NCI-H345 (cell line): ENCODE measurements around the gene SCG3.

Experiments
- DNase-seq: peaks from one replicate; lab custom pipeline; 2025; lab: John Stamatoyannopoulos, UW

The SCG3 gene

GRCh38 chr15:51727141-51727897 lies 46.0 kb downstream of the SCG3 start:
- DNase-seq: no peak

GRCh38 chr15:51731549-51732267 lies 50.4 kb downstream of the SCG3 start:
- no peak for DNase-seq

GRCh38 chr15:51732646-51733045 lies 51.3 kb downstream of the SCG3 start:
- no peak for DNase-seq

GRCh38 chr15:51735228-51736010 lies 54.1 kb downstream of the SCG3 start:
- DNase-seq: no peak

- peak; percentile 10 for DNase-seq
Measured at GRCh38 chr15:51736069-51736468, 54.8 kb downstream of the SCG3 start.

GRCh38 chr15:51736751-51737521 lies 55.6 kb downstream of the SCG3 start:
- peak; percentile 62 for DNase-seq

GRCh38 chr15:51737522-51738305 lies 56.4 kb downstream of the SCG3 start, which contains the start of gene LYSMD2:
Gene LYSMD2, minus strand, starts transcription at chr15:51737655. Its CDS starts 33 bp downstream, at chr15:51737622.
- DNase-seq: peak; percentile 47

GRCh38 chr15:51738553-51738952 lies 57.2 kb downstream of the SCG3 start:
- no peak for DNase-seq

- DNase-seq: no peak
Measured at GRCh38 chr15:51739061-51739712, 57.9 kb downstream of the SCG3 start.

- DNase-seq: no peak
Measured at GRCh38 chr15:51749307-51749706, 68.0 kb downstream of the SCG3 start.

GRCh38 chr15:51750186-51750585 lies 68.9 kb downstream of the SCG3 start:
- no peak for DNase-seq

- peak; percentile 71 for DNase-seq
Measured at GRCh38 chr15:51750792-51751696, 69.7 kb downstream of the SCG3 start, which contains the start of gene TMOD2. Gene TMOD2, plus strand, starts transcription at chr15:51751597. Its CDS starts 14,845 bp downstream, at chr15:51766442.

- DNase-seq: peak; percentile 19
Measured at GRCh38 chr15:51751697-51752683, 70.7 kb downstream of the SCG3 start.

- no peak for DNase-seq
Measured at GRCh38 chr15:51752888-51753287, 71.6 kb downstream of the SCG3 start.

GRCh38 chr15:51754267-51754666 lies 73.0 kb downstream of the SCG3 start:
- DNase-seq: no peak

GRCh38 chr15:51755790-51756189 lies 74.5 kb downstream of the SCG3 start:
- no peak for DNase-seq

- DNase-seq: no peak
Measured at GRCh38 chr15:51756482-51756881, 75.2 kb downstream of the SCG3 start.

GRCh38 chr15:51757450-51757849 lies 76.1 kb downstream of the SCG3 start:
- no peak for DNase-seq
